ELF-1 (cell line): ENCODE data around the gene TRPM5.
A peak's percentile ranks its signal among the peaks of the same experiment; 100 is the strongest.

Experiments
- DNase-seq: peaks from one replicate; pipeline ENCODE4 v3.0.0-alpha.2; 2016; ENCODE audit warnings: low read depth, low spot score

The TRPM5 gene

DNA sequence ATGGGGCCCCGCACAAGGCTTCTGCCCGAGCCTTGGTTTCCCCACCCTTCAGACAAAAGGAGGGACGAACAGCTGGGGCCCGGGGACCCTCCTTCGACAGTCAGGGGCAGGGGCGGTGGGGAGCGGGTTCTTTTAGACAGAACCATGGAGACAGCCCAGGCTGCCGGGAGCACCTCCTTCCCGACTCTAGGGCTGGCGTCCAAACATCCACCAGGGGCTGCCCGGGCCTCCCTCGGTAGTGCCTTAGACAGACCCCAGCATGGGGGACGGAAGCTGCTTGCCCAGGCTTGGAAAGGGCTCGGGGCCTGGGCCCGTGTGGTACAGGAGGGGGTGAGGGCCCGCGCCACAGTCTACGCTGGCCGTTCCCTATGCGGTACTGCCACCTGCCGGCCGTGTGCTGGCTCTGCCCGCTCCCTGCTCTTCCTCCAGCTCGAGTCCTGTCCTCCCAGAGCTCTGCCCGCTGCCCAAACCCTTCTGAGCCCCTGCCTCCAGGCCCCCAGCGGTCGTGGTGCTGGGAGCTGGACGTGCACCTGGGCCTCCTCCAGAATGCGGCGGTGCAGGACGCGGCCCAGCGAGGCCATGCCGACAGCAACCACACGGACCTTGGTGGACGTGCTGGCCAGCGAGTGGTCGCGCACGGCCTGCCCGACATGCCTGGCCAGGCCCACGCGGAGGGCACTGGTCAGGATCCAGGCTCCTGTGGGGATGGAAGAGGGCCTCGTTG, 23.6 kb downstream of the TRPM5 start:
- DNase-seq, result peak; percentile 91

DNA sequence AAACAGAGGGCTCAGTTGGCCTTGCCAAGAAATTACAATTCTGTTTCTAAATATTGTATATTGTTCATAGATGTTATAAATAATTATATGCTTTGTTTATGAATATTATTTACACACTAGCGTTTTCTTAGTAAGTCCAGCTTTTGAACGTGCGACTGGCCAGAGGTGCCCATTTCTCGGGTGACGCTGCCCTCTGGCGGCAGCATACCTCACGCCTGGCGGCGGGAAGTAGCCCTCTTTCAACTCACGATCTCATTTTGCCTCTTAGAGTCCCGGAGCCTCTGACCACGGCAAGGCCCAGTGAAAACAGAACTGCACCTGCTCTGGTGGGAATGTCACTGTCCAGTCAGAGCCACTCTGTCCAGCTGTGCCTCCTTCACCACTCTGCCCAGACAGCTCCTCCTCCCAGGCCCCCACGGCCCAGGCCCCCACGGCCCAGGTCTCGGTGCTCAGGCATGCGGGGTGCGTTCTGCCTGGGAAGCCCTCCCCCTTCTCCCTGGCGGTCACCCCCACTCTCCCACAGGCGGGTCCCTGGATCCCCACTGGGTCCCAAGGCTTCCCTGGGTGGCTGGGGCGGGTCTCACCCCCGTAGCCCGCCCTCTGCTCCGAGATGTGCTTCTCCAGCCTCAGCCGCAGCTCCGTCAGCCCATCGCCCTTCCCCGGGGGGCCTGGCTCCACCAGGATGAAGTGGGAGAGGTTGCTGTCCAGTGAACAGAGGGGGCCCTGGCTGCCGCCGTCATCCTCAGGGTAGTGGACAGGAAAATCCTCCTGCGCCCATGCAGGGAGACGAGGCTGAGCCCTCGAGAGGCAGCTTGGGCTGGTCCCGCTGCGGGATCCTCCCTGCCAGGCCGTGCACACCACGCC, 24.4 kb downstream of the TRPM5 start:
- DNase-seq, result peak; percentile 85

DNA sequence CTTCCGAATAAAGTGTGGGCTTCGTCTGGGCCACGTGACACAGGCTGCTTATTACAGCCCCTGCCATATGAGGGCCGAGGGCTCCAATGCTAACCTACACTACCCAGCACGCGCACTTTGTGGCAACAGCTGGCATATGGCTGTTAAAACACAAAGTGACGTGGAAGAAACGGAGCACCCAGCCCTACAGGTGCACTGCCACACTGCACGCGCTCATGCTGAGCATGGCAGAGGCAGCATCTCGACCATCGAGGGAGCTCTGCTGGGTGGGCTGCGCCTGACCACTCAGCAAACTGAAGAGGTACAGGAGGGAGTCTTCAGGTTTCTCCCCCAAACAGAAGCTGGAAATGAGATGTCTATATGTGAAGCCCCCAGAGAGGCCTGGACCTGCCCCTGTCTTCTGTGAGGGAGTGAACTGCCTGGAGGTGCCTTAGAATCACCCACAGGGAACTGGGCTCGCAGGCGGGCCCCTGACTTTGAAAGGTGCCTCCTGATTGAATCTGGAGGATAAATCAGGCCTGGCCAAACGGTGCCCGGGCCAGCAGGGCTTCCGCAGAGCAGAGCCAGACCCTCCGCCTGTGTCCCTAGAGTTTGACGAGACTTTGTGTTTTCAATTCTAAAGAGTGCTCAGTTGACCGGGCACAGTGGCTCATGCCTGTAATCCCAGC, 25.5 kb downstream of the TRPM5 start:
- no peak for DNase-seq

DNA sequence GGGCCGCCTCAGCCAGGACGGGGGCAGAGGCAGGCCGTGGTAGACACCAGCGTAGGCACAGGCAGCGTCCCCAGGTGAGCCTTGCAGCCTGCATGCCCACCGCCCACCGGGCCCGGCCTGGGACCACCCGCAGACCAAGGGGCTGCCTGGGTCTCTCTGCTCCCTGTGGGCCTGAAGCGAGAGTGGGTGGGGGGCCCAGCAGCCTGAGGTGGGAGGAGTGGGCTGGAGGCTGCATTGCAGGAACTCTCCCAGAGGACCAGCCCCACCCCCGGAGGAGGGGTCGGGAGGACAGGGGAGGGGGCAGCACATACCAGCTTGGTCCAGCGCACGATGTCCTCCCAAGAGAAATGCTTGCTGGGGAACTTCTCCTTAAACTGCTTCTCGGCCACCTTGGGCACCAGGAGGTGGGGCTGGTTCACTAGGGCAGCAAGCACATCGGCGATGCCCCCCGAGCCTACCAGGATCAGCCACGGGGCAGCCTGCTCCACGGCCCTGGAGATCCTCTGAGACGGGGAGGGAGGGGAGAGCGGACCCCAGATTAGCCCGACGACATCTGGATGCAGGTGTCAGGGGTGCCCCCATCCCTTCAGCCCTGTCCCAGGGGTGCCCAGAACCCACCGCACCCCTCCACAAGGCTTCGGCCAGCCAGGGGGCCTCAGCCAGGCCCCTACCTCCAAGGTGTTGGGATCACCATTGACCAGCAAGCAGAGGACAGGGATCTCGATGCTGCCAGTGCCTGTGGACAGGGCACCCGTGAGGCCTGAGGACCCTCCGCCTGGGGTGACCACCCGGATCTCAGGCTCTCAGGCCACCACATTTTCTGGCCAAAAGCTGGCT, 26.2 kb downstream of the TRPM5 start:
- DNase-seq, result no peak

DNA sequence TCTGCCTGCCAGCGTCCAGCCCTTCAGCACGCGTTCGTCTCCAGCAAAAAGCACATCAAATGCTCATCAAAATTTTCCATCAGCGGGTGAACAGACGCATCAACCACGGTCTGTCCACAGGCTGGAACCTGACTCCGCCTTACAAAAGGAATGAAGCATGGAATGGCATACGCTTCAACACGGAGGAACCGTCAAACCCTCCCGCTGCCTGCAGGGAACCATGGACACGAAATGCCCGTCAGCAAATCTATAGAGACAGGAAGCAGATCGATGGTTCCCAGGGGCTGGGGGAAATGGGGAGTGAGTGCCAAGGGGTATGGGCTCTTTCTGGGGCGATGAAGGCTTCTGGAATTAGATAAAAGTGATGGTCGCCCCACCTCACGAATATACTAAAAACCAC, 27.5 kb downstream of the TRPM5 start:
- no peak for DNase-seq

DNA sequence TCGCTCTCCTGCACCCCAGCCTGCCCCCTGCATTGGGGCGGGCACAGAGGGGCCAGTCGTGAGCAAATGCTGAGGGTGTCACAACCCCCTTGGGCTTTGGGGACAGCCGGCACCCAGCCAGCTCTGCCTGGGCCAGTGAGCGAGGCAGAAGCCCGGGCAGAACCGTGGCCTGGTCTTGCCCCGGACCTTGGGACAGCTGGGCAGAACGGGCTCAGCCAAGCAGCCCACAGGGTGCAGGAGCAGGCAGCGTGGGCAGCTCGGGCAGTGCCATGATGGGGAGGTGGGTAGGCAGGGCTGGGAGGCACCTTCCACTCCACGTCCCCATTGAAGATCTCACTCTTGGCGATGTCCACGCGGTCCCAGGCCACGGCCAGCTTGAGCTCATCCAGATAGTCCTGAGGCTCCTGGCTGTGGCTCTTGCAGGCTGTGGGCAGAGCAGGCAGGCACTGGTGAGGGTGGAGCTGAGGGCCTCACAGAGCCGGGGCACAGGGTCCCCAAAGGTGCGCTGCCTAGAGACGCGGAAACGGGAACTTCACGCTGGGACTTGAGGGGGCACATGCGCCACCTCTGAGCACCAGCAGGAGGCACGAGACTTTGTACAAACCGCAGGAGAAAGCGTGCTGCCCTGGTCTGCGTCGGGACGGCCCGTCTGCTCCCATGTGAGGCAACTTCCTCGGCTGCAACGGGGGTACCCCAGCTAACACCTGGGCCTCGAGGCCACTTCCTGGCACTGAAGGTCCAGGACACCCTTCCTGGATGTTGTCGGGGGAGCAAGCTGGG, 28.5 kb downstream of the TRPM5 start:
- no peak for DNase-seq

DNA sequence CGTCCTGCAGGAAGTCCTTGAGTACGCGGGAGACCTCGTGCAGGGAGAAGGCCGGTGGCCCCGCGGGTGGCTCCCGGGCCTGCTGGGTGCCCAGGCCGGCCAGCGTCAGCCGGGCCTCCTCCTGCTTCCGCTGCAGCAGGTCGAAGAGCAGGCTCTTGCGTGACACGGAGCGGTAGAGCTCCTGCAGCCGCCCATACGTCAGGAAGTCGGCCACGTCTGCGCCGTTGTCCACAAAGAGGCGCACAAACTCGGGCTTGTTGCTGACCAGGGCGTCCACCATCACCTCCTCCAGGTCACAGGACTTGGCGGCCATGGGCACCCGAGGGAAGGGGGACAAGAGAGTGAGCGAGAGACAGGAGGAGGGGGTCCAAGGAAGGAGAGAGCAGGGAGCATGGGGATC, 29.1 kb downstream of the TRPM5 start:
- no peak for DNase-seq

DNA sequence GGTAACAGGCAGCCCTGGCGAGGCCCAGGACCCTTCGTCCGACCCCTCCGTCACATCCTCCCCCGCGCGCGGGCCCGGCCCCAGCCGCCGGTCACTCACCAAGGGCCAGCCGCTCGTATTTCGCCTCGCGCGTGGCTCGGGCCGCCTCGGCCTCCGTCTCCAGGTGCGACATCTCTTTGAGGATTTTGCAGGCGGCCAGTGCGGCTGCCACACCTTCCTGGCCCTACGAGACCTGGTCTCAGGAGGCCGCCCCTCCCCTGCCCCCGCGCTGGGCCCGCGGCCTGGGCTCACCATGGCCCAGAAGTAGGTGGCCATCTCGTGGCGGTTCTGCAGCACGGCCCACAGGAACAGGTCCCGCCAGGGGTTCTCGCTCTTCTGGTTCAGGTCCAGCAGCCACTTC, 29.7 kb downstream of the TRPM5 start:
- no peak for DNase-seq

DNA sequence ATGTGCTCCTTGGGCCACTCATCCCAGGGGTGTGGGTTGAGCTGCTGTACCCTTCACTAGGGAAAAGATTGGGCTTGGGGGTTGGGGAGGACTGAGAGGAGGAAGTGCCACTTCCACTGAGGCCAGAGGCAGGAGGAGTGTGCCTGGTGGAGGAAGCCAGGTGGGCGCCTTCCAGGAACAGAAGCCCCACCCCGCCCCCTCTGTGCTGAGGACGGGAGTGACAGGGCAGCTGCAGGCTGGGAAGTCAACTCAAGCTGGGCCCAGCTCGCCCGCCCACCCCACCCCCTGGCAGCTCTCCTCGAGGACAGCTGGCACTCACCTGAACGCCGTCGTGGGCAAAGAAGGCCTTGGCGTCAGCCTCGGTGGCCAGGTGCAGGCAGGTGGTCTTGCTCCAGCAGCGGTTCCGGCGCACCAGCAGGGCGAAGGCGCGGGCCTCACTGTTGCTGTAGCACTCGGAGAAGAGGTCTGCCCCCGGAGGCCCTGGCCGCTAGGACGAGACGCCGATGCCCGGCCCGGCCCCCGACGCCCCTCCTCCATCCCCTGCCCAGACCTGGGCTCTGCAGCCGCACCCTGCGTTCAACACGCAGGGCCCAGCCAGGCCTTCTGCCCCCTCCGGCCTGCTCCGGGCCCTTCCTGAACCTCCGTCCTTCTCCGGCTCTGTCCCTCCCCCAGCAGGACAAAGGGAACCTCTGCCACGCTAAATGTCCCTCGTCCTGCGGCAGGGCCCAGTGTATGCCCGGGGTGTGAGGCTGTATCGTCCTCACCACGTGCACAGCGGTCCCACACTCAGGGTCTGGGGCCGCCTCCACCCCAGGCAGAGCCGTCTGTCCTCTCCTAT, 30.4 kb downstream of the TRPM5 start:
- no peak for DNase-seq

DNA sequence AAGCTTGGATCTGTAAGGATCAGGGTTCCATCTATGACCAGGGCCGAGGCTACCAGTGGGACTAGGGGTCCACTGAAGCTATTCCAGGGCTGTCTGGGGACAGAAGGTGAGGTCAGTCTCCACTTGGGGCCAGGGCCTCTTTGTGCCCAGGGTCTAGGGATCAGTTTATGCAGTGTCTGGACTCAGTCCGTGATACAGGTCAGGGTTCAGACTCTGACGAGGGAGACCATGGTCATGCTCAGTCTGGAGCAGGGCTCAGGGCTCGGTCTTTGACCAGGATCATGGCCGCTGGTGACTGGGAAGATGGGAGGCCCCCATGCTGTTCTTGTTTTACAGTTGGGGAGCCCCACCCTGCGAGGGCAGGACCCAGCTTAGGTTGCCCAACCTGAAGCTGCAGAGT, 32.0 kb downstream of the TRPM5 start:
- DNase-seq, result no peak

DNA sequence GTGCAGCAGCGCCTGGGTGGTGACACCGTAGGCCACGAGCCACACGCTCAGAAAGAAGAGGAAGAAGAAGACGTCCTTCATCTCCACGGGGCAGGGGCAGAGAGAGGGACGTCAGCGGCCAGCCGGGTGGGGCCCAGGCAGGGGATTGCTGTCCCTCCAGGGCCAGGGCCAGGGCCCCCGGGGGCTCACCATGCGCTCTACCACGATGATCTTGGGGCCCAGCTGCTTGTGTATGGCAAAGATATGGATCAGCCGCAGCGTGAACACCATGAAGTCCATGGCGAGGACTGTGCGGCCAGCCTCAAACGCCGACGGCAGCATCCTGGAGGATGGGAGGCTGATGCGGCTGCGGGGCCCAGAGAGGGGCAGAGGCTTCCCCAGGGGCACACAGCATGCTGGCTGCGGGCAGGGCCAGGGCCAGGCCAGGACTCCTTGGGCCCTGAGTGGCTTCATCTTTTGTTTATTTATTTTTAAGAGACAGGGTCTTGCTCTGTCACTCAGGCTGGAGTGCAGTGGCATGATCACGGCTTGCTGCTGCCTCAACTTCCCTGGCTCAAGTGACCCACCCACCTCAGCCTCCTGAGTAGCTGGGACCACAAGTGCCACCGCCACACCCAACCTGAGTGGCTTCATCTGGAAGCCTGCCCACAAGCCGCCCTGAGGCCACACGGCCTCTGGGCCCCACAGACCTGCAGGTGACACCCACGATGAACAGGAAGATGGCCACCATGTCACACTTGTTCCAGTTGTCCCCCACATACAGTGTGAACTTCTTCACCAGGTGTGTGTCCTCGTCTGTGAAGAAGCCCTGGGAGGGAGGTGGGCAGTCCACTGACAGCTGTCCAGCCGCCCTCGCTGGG, 32.6 kb downstream of the TRPM5 start:
- DNase-seq, result no peak

DNA sequence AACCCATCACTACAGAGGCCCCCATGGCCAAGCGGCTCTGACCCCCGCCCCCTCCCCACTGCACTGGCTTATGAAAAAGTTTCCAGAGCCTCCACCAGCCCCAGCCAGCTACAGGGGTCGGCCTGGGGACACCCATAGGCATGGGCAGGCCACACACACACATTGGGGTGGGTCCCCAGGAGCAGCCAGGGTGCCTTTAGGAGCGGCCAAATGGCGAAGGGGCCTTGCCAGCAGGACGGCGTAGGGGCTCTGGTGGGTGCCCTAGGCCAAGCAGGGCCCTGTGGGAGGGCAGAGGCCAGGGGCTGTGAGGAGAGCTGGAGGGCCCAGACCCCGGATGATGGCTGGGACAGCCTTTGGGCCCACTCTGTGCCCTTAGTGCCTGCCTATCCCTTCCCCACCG, 33.7 kb downstream of the TRPM5 start:
- DNase-seq, result no peak

DNA sequence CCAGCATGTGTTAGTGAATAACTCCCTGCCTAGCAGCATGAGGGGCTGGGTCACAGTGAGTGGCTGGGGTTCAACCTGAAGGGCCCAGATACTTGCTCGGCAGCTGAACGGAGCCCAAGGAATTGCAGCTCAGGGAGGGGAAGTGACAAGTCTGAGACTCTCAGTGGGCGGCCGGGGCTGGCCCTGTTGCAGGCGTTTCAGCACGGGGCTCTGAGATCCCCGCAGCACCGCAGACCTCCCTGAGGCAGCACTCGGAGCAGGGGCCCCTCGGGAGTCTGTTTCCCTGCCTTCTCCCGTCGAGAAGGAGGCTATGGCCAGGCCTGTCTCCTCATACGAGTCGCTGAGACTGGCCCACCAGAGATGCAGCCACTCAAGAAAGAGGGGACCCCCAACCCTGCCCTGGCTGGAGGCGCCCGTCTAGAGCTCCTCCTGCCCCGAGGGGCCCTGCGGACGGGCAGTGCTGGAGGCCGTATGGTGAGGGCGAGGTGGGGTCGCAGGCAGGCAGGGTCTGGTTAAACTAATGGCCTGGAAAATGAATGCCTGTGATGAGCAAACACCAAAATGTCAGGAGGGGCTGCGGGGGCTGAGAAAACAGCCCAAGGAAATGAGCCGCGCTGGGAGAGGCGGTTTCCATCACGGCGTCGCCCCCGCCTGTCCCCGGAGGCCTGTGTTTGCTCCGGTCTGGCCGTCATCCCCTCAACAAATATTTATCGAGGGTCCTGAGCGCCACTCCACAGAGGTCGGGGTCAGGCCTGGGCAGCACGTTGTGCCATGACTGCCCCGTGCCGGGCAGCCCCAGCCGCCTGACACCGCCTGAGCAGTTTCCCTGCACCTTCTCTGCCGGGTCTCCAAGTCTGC, 34.5 kb downstream of the TRPM5 start:
- no peak for DNase-seq

DNA sequence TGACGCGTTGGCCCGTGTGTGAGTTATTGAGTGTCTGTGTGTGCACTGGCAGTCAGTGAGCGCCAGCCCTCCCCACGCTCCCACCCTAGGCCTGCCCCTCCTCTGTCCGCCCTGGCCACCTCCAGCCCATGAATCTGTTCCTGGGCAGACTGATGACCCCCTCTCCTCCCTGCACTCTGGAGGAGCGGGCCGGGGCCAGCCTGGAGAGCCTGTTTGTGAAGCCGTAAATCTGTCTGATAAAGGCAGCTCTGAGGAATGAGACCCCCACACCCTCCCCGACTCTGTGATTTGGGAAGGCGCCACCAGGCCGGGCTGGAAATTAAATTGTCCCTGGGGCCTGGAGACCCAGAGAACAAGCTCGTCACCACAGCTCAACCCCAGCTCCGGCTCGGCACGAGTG, 35.2 kb downstream of the TRPM5 start:
- peak; percentile 59 for DNase-seq

DNA sequence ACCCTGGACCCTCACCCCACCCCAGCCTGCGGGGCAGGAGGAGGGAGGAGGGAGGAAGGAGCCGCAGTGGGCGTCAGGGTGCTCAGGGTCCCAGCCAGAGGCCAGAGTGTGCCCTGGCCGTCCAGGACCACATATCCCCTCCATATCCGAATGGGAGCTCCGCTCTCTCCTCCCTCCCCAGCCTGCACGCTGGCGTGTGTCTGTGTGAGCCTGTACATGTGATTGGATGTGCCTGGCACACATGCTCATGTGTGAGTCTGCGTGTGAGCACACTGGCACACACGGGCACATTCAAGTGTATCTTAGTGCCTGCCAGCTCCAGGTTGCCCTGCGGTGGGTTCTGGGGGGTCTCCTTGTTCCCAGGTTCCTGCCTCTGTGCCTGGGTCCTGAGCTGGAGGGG, 35.6 kb downstream of the TRPM5 start:
- DNase-seq, result no peak

DNA sequence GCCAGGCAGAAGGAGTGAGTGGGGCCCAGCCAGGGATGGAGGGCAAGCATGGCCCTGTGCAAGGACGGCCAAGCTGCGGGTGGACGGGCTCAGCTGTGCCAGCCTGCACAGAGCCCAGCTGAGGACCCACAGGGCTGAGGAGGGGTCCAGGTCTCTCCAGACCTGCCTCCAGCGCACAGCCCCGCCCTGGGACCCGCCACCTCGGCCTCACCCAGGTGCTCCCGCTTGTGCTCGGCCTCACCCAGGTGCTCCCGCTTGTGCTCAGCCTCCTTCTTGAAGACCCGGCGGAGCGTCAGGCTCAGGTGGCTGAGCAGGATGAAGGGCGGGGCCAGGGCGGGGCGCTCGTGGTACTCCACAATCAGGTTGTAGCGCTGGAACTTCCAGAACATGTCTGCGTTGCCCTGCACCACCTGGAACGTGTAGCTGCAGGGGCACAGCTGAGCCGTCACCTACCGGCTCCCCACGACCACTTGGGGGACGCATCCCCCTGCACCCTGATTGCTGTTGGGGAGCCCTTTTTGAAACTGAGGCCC, 37.4 kb downstream of the TRPM5 start:
- DNase-seq, result no peak

DNA sequence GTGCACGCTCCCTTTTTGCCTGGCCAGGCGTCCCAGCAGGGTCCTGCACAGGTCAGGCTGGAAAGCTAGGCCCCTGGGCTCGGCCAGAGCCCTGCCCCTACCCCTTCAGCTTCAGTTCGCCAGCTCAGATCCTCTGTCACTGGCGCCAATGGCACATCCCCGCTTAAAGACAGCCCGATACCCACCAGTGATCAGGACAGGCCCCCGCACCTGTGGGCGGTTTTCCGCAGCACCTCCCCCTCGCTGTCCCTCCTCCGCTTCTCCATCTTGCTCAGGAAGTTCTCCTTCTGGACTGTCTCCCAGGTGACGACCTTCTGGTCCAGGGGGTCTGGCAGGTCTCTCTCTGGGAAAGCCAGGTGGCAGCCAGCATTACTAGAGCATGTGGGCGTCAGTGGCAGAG, 37.9 kb downstream of the TRPM5 start:
- DNase-seq, result no peak

DNA sequence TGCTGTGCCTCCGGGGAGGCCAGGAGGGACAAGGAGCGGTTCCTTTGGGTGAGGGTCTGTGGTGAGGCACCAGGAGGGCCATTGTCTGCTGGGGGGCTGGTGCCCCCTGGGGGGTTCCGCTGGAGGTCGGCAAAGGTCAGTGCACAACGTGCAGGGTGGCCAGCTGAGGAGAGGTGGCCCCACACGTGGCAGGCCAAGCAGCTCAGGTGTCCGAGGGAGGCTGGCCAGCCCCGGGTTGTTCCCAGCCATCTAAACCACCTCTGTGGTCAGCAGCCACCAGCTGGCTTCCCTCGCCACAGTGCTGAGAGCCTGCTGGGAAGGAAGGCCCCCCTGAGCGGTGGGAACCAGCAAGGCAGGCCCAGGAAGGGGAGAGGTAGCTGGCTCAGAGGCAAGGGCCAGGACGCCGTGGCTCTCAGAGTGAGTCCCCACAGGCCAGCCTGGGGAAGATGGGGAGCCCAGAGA, 39.5 kb downstream of the TRPM5 start:
- no peak for DNase-seq
